ENCODE data around the gene PRAMEF4. TPM values are rescaled to one million over a fixed set of nuclear protein-coding genes. Genes with fewer than 3 reads are reported as not detected.

The PRAMEF4 gene
- not detected in 2 replicates for total RNA-seq

DNA sequence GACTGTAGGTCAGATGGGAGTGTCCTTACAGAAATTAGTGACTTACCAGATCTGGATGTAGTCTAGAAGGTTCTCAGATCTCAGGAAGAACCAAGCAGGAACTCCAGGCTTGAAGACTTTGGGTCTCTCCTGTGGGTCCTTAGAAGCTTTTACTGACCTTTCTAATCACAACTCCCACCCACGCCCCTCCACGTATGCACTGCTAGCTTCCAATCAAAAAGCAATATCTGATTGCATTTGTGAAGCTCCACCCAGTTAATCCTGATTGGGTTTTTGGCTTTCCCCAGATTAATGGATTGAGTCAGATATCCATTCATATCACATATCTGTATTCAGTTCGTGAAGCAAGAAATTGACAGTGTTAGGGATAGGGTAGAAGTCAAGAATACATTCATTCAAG is at the start of gene PRAMEF4:
TSS of gene PRAMEF4 (minus strand) at position 101 of the 400 bp plus-strand sequence. CDS start 2,807 bp downstream, outside the sequence.

DNA sequence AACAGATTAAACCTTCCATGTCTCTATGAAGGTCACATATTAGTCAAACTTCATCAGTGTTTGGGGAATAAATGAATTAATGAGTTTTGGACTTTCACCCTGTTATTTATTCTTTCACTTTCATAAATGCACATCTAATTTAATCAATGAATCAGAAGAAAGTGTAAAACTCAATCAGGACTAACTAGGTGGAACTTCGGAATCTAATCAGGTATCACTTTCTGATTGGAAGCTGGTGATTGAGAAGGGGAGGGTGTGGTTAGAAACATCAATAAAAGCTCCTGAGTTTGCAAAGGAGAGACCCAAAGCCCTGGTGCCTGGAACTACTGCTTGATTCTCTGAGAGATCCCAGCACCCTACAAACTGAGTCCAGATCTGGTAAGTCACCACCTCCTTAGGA is 30.3 kb upstream of the PRAMEF4 start, which contains the start of gene PRAMEF7:
TSS of gene PRAMEF7 (plus strand) at position 301 of the 400 bp plus-strand sequence. CDS start 1,083 bp downstream, outside the sequence.

DNA sequence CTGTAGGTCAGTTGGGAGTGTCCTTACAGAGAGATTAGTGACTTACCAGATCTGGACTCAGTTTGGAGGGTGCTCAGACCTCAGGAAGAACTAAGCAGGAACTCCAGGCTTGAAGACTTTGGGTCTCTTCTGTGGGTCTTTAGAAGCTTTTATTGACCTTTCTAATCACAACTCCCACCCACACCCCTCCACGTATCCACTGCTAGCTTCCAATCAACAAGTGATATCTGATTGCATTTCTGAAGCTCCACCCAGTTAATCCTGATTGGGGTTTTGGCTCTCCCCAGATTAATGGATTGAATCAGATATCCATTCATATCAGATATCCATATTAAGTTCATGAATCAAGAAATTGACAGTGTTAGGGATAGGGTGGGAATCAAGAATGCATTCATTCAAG is 12.2 kb upstream of the PRAMEF4 start, which contains the start of gene PRAMEF10:
TSS of gene PRAMEF10 (minus strand) at position 101 of the 400 bp plus-strand sequence. CDS start 2,423 bp downstream, outside the sequence.

DNA sequence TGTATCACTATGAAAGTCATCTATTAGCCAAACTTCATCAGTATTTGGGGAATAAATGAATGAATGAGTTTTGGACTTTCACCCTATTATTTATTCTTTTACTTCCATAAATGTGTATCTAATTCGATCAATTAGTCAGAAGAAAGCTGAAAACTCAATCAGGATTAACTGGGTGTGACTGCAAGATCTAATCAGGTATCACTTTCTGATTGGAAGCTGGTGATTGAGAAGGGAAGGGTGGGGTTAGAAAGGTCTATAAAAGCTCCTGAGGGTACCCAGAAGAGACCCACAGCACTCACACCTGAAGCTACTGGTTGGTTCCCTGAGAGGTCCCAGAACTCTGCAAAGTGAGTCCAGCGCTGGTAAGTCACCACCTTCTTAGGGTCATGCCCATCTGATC is 29.2 kb downstream of the PRAMEF4 start, which contains the start of gene PRAMEF2:
TSS of gene PRAMEF2 (plus strand) at position 301 of the 400 bp plus-strand sequence. CDS start 1,924 bp downstream, outside the sequence.

GRCh38 chr1:12848620-12849019 is 37.4 kb downstream of the PRAMEF4 start, which contains the start of gene HNRNPCL1:
Gene HNRNPCL1, minus strand, starts transcription at chr1:12848720. Its CDS starts 431 bp downstream, at chr1:12848289.

DNA sequence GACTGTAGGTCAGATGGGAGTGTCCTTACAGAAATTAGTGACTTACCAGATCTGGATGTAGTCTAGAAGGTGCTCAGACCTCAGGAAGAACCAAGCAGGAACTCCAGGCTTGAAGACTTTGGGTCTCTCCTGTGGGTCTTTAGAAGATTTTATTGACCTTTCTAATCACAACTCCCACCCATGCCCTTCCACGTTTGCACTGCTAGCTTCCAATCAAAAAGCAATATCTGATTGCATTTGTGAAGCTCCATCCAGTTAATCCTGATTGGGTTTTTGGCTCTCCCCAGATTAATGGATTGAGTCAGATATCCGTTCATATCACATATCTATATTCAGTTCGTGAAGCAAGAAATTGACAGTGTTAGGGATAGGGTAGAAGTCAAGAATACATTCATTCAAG is 54.7 kb downstream of the PRAMEF4 start, which contains the start of gene PRAMEF11:
TSS of gene PRAMEF11 (minus strand) at position 101 of the 400 bp plus-strand sequence. CDS start 2,621 bp downstream, outside the sequence.

Other genes starting within 250 kb of the PRAMEF4 start
- gene AADACL4, start 242.1 kb downstream of the PRAMEF4 start, total RNA-seq = not detected in 2 replicates
- gene AADACL3, start 170.1 kb downstream of the PRAMEF4 start, total RNA-seq = not detected in 2 replicates
- gene CFAP107, start 140.0 kb downstream of the PRAMEF4 start, total RNA-seq = not detected in 2 replicates
- gene PRAMEF12, start 112.5 kb downstream of the PRAMEF4 start, total RNA-seq = not detected in 2 replicates
- not detected in 2 replicates for gene PRAMEF1, start 94.8 kb downstream of the PRAMEF4 start, total RNA-seq
- not detected in 2 replicates for gene PRAMEF11, start 54.8 kb downstream of the PRAMEF4 start, total RNA-seq
- not detected in 2 replicates for gene HNRNPCL1, start 37.5 kb downstream of the PRAMEF4 start, total RNA-seq
- not detected in 2 replicates for gene PRAMEF2, start 29.1 kb downstream of the PRAMEF4 start, total RNA-seq
- not detected in 2 replicates for gene PRAMEF10, start 12.1 kb upstream of the PRAMEF4 start, total RNA-seq
- gene PRAMEF7, start 30.4 kb upstream of the PRAMEF4 start, total RNA-seq = not detected in 2 replicates
- gene PRAMEF6, start 61.4 kb upstream of the PRAMEF4 start, total RNA-seq = not detected in 2 replicates
- not detected in 2 replicates for gene PRAMEF27, start 170.4 kb upstream of the PRAMEF4 start, total RNA-seq
- not detected in 2 replicates for gene HNRNPCL3, start 174.6 kb upstream of the PRAMEF4 start, total RNA-seq
- gene PRAMEF25, start 184.6 kb upstream of the PRAMEF4 start, total RNA-seq = not detected in 2 replicates
- gene HNRNPCL2, start 230.7 kb upstream of the PRAMEF4 start, total RNA-seq = not detected in 2 replicates

Measured in smooth muscle cell of the pulmonary artery (primary cell).